Neural cell (in vitro differentiated cells): ENCODE results near the gene TMEM132C. TPM values are rescaled to one million over a fixed set of nuclear protein-coding genes. Genes with fewer than 3 reads are reported as not detected.

Experiments used
- H2AFZ ChIP-seq: fragments of 200-600, 300-800 bp; sonication (generic), shearing (Covaris generic); 2 replicates; pipeline ENCODE4 v1.6.0; 2014; ENCODE audit warnings: low read depth, mild to moderate bottlenecking, antibody characterized with exemption, low read length, moderate library complexity
- H3F3A ChIP-seq: fragments of 200-600 bp; shearing (Covaris generic); 2 replicates; pipeline ENCODE4 v1.6.1; 2016; ENCODE audit warnings: mild to moderate bottlenecking, moderate library complexity, mixed read lengths, antibody characterized with exemption, low read length; ENCODE audit not compliant: insufficient read depth, poor library complexity, severe bottlenecking
- H3K27ac ChIP-seq: fragments of 200-600, 300-800 bp; sonication (generic), shearing (Covaris generic); 2 replicates; pipeline ENCODE4 v1.5.1; 2014; ENCODE audit warnings: mild to moderate bottlenecking, low read length, moderate library complexity
- H3K27me3 ChIP-seq: fragments of 300-800, 200-600 bp; sonication (generic), shearing (Covaris generic); 2 replicates; pipeline ENCODE4 v1.6.0; 2014; ENCODE audit warnings: mild to moderate bottlenecking, low read depth, low read length, moderate library complexity; ENCODE audit not compliant: insufficient read depth
- H3K36me3 ChIP-seq: fragments of 300-800, 200-600 bp; sonication (generic), shearing (Covaris generic); 2 replicates; pipeline ENCODE4 v1.5.1; 2014; ENCODE audit warnings: mild to moderate bottlenecking, antibody characterized with exemption, low read length, moderate library complexity; ENCODE audit not compliant: insufficient read depth
- H3K4me2 ChIP-seq: fragments of 300-800, 200-600 bp; sonication (generic), shearing (Covaris generic); 2 replicates; pipeline ENCODE4 v1.6.0; 2014; ENCODE audit warnings: mild to moderate bottlenecking, low read length
- H3K4me3 ChIP-seq: fragments of 300-800, 200-600 bp; sonication (generic), shearing (Covaris generic); 2 replicates; pipeline ENCODE4 v1.5.1; 2014; ENCODE audit warnings: mild to moderate bottlenecking, low read length, moderate library complexity
- H3K79me2 ChIP-seq: fragments of 200-600 bp; shearing (Covaris generic); replicated peaks from 2 replicates; pipeline ENCODE4 v1.6.0; 2014; ENCODE audit warnings: mild to moderate bottlenecking, low read length, moderate library complexity; ENCODE audit not compliant: insufficient read depth
- H3K9ac ChIP-seq: fragments of 300-800, 200-600 bp; sonication (generic), shearing (Covaris generic); 2 replicates; pipeline ENCODE4 v1.6.1; 2016; ENCODE audit warnings: mild to moderate bottlenecking, low read length, mixed read lengths
- H3K9me2 ChIP-seq: fragments of 200-600 bp; shearing (Covaris generic); 2 replicates; pipeline ENCODE4 v1.6.1; 2016; ENCODE audit warnings: mild to moderate bottlenecking, low read length, mixed read lengths; ENCODE audit not compliant: insufficient read depth
- H3K9me3 ChIP-seq: fragments of 200-600, 300-800 bp; sonication (generic), shearing (Covaris generic); 2 replicates; pipeline ENCODE4 v1.6.1; 2016; ENCODE audit warnings: mild to moderate bottlenecking, mixed run types, low read length, moderate library complexity, mixed read lengths
- H4K20me1 ChIP-seq: fragments of 200-600 bp; shearing (Covaris generic); 2 replicates; pipeline ENCODE4 v1.6.1; 2016; ENCODE audit warnings: mild to moderate bottlenecking, mixed run types; ENCODE audit not compliant: insufficient read depth
- EP300 ChIP-seq: fragments of 450-650 bp; conservative IDR thresholded peaks from 2 replicates; pipeline ENCODE4 v1.6.1; 2014; ENCODE audit warnings: antibody characterized with exemption, mild to moderate bottlenecking, moderate library complexity; ENCODE audit not compliant: poor library complexity, severe bottlenecking
- EZH2 ChIP-seq: fragments of 200-600, 300-800 bp; shearing (Covaris generic), sonication (generic); IDR thresholded peaks from 2 replicates; pipeline ENCODE4 v1.6.1; 2014; ENCODE audit warnings: antibody characterized with exemption, low read length, borderline replicate concordance, mild to moderate bottlenecking; ENCODE audit not compliant: insufficient read depth, poor library complexity, severe bottlenecking
- MXI1 ChIP-seq: fragments of 450-650 bp; conservative IDR thresholded peaks from 2 replicates; pipeline ENCODE4 v1.6.1; 2014; ENCODE audit warnings: antibody characterized with exemption, mild to moderate bottlenecking; ENCODE audit not compliant: poor library complexity, severe bottlenecking
- POLR2AphosphoS5 ChIP-seq: IDR thresholded peaks from 2 replicates; pipeline ENCODE4 v1.6.1; 2012
- RAD21 ChIP-seq: fragments of 450-650 bp; conservative IDR thresholded peaks from 2 replicates; pipeline ENCODE4 v1.6.1; 2014; ENCODE audit warnings: antibody characterized with exemption, mild to moderate bottlenecking, moderate library complexity
- SMC3 ChIP-seq: fragments of 450-650 bp; conservative IDR thresholded peaks from 2 replicates; pipeline ENCODE4 v1.6.1; 2014; ENCODE audit warnings: antibody characterized with exemption, mild to moderate bottlenecking, moderate library complexity; ENCODE audit not compliant: poor library complexity
- TAF1 ChIP-seq: IDR thresholded peaks from 2 replicates; pipeline ENCODE4 v1.6.1; 2012; ENCODE audit warnings: low read depth
- polyA plus RNA-seq: library from polyadenylated mRNA; depleted of rRNA; stranded (reverse); fragments of >200 nt; gene quantifications from 2 replicates; pipeline ENCODE4 v1.2.3, GENCODE V29; 2014
- TF ChIP-seq, protein P1 (sequence below): IDR thresholded peaks from 2 replicates; pipeline ENCODE4 v1.6.1; 2012; ENCODE audit warnings: borderline replicate concordance
- TF ChIP-seq, protein P2 (sequence below): fragments of 450-650 bp; IDR thresholded peaks from 2 replicates; pipeline ENCODE4 v1.5.1; 2014; ENCODE audit warnings: antibody characterized with exemption, mild to moderate bottlenecking, moderate library complexity; ENCODE audit not compliant: poor library complexity, severe bottlenecking

Gene TMEM132C
- polyA plus RNA-seq, 1 donor from 2014 or later = 0.06 TPM

DNA sequence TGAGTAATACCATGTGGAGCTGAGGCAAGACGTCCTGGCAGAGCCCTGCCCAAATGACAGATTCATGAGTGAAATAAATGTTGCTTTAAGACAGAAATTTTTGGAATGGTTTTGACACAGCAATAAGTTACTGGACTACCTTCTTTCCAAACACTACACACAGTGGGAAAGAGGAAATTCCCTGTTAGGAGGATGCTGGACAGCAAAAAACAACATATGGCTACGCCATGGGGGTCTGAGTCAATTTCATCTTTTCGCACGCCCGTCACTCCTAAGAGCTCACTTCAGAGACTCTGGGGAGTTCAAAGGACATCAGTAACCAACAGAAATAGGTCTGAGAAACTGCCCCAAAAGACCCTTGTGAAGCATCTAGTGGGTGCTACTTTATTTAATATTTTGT is 55.4 kb downstream of the TMEM132C start:
- H3K9ac ChIP-seq = no peak overlapping the region
- H3K4me2 ChIP-seq = no peak overlapping the region
- no peaks in the 10 kb centered on the region for H4K20me1 ChIP-seq
- H3K4me3 ChIP-seq = no peak overlapping the region
- no peaks in the 10 kb centered on the region for H3K79me2 ChIP-seq
- no peaks in the 10 kb centered on the region for H3K9me2 ChIP-seq
- no peak overlapping the region for H2AFZ ChIP-seq
- no peaks in the 10 kb centered on the region for H3F3A ChIP-seq
- H3K27ac ChIP-seq = no peak overlapping the region
- no peaks in the 10 kb centered on the region for H3K27me3 ChIP-seq
- H3K36me3 ChIP-seq = no peaks in the 10 kb centered on the region
- H3K9me3 ChIP-seq = no peaks in the 10 kb centered on the region
- no peak for TF ChIP-seq RAD21
- no peak for TF ChIP-seq EZH2
- TF ChIP-seq, protein P1, sequence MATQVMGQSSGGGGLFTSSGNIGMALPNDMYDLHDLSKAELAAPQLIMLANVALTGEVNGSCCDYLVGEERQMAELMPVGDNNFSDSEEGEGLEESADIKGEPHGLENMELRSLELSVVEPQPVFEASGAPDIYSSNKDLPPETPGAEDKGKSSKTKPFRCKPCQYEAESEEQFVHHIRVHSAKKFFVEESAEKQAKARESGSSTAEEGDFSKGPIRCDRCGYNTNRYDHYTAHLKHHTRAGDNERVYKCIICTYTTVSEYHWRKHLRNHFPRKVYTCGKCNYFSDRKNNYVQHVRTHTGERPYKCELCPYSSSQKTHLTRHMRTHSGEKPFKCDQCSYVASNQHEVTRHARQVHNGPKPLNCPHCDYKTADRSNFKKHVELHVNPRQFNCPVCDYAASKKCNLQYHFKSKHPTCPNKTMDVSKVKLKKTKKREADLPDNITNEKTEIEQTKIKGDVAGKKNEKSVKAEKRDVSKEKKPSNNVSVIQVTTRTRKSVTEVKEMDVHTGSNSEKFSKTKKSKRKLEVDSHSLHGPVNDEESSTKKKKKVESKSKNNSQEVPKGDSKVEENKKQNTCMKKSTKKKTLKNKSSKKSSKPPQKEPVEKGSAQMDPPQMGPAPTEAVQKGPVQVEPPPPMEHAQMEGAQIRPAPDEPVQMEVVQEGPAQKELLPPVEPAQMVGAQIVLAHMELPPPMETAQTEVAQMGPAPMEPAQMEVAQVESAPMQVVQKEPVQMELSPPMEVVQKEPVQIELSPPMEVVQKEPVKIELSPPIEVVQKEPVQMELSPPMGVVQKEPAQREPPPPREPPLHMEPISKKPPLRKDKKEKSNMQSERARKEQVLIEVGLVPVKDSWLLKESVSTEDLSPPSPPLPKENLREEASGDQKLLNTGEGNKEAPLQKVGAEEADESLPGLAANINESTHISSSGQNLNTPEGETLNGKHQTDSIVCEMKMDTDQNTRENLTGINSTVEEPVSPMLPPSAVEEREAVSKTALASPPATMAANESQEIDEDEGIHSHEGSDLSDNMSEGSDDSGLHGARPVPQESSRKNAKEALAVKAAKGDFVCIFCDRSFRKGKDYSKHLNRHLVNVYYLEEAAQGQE = no peak
- no peak for TF ChIP-seq EP300
- no peak for TF ChIP-seq TAF1

DNA sequence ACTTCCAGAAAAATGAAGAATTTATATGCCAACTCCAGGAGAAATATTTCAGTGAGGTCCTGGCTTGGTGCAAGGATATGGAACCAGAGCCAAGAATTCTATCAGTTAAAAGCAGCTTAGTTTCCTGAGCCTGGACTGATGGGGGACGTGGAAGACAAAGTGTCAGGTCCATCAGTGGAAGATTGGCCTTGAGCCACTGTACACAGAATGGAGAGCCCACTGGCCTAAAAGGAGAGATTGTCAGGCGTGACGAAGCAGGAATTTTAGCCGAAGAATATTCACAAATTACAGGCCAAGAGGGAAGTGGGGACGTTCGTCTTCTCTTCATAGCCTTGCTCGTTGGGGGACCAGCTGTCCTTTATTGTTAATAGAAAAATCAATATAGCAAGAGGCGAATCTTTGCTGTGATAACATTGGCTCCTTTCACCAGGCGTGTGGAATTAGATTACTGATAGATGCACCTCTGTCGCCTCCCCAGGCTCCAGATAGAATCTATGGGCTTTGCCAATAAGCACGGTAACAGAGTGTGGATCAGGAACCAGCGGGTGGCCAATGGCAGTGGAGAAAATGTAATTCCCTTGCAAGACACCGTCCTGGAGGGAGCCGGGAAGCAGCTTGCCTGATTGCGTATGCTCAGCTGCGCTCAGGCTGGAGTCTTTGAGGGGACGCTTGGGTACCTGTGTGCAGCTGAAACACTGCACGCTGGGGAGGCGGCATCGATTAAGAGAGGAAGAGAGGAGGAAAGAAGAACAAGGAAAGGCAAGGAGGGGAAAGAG is 56.4 kb downstream of the TMEM132C start:
- Histone ChIP-seq H4K20me1 (no peaks in the 10 kb centered on the region), H3K4me3 (no peak overlapping the region), H3F3A (no peaks in the 10 kb centered on the region), H3K27me3 (no peaks in the 10 kb centered on the region), H3K9me2 (no peaks in the 10 kb centered on the region), H3K27ac (no peak overlapping the region), H2AFZ (no peak overlapping the region), H3K9ac (no peak overlapping the region), H3K9me3 (no peaks in the 10 kb centered on the region), H3K79me2 (no peaks in the 10 kb centered on the region), H3K4me2 (no peak overlapping the region), H3K36me3 (no peaks in the 10 kb centered on the region)
- TF ChIP-seq TAF1 (no peak), EP300 (no peak), SMC3 (no peak), RAD21 (no peak), POLR2AphosphoS5 (no peak), EZH2 (no peak), MXI1 (no peak)
- TF ChIP-seq, protein P2, sequence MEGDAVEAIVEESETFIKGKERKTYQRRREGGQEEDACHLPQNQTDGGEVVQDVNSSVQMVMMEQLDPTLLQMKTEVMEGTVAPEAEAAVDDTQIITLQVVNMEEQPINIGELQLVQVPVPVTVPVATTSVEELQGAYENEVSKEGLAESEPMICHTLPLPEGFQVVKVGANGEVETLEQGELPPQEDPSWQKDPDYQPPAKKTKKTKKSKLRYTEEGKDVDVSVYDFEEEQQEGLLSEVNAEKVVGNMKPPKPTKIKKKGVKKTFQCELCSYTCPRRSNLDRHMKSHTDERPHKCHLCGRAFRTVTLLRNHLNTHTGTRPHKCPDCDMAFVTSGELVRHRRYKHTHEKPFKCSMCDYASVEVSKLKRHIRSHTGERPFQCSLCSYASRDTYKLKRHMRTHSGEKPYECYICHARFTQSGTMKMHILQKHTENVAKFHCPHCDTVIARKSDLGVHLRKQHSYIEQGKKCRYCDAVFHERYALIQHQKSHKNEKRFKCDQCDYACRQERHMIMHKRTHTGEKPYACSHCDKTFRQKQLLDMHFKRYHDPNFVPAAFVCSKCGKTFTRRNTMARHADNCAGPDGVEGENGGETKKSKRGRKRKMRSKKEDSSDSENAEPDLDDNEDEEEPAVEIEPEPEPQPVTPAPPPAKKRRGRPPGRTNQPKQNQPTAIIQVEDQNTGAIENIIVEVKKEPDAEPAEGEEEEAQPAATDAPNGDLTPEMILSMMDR = no peak
- TF ChIP-seq, protein P1 = no peak
